HG02642 (cell line): ENCODE results near the gene PTRHD1.

Source experiments
- ATAC-seq: cut with Tn5 transposase; IDR thresholded peaks from one replicate; pipeline ENCODE4 v1.9.1; 2021; ENCODE audit warnings: mild to moderate bottlenecking; ENCODE audit not compliant: unreplicated experiment, poor library complexity

PTRHD1 gene

GRCh38 chr2:24768601-24769000, 24.6 kb downstream of the PTRHD1 start:
- ATAC-seq = no peak

GRCh38 chr2:24768013-24768412, 25.2 kb downstream of the PTRHD1 start:
- no peak for ATAC-seq

- no peak for ATAC-seq
These were observed 26.6 kb downstream of the PTRHD1 start for GRCh38 chr2:24766609-24767008.

- ATAC-seq = no peak
These were observed 29.3 kb downstream of the PTRHD1 start for GRCh38 chr2:24763843-24764242.

- no peak for ATAC-seq
These were observed 30.7 kb downstream of the PTRHD1 start for GRCh38 chr2:24762518-24762917.

GRCh38 chr2:24761866-24762265, 31.3 kb downstream of the PTRHD1 start:
- ATAC-seq = no peak

GRCh38 chr2:24756789-24757188, 36.4 kb downstream of the PTRHD1 start:
- ATAC-seq = no peak

- no peak for ATAC-seq
These were observed 38.0 kb downstream of the PTRHD1 start for GRCh38 chr2:24754985-24755705.

- ATAC-seq = no peak
These were observed 44.0 kb downstream of the PTRHD1 start for GRCh38 chr2:24749069-24749691.

- ATAC-seq = no peak
These were observed 45.9 kb downstream of the PTRHD1 start for GRCh38 chr2:24747299-24747698.

GRCh38 chr2:24745825-24746224, 47.4 kb downstream of the PTRHD1 start:
- no peak for ATAC-seq

GRCh38 chr2:24744356-24744755, 48.8 kb downstream of the PTRHD1 start:
- ATAC-seq = no peak

- no peak for ATAC-seq
These were observed 49.3 kb downstream of the PTRHD1 start for GRCh38 chr2:24743924-24744323.

GRCh38 chr2:24742730-24743129, 50.5 kb downstream of the PTRHD1 start:
- no peak for ATAC-seq

- no peak for ATAC-seq
These were observed 53.0 kb downstream of the PTRHD1 start for GRCh38 chr2:24740142-24740541.
